HEK293T (cell line): Measurements from ENCODE around the gene BICD2.

Experiments
- FOXK2 ChIP-seq: fragments of 450-650 bp; IDR thresholded peaks from 2 replicates; pipeline ENCODE4 v1.6.1; 2016; ENCODE audit warnings: mild to moderate bottlenecking
- HDGF ChIP-seq: fragments of 450-650 bp; IDR thresholded peaks from 2 replicates; pipeline ENCODE4 v1.6.1; 2017; ENCODE audit warnings: antibody characterized with exemption, borderline replicate concordance
- L3MBTL2 ChIP-seq: fragments of 450-650 bp; conservative IDR thresholded peaks from 2 replicates; pipeline ENCODE4 v1.6.1; 2016; ENCODE audit warnings: mild to moderate bottlenecking
- NFRKB ChIP-seq: fragments of 450-650 bp; IDR thresholded peaks from 2 replicates; pipeline ENCODE4 v1.6.1; 2016; ENCODE audit warnings: mild to moderate bottlenecking, moderate library complexity
- SP1 ChIP-seq: fragments of 450-650 bp; IDR thresholded peaks from 2 replicates; pipeline ENCODE4 v1.6.1; 2017
- TARDBP ChIP-seq: fragments of 450-650 bp; IDR thresholded peaks from 2 replicates; pipeline ENCODE4 v1.6.1; 2016

- no peak for TF ChIP-seq FOXK2
- TF ChIP-seq SP1 = no peak
- TF ChIP-seq L3MBTL2 = no peak
- TF ChIP-seq NFRKB = no peak
- no peak for TF ChIP-seq TARDBP
- no peak for TF ChIP-seq HDGF
Observed at GRCh38 chr9:92756792-92757191, 7.8 kb downstream of the BICD2 start.
